ENCODE data around the gene RNF222. TPM values are rescaled to one million over a fixed set of nuclear protein-coding genes. Genes with fewer than 3 reads are reported as not detected.
A peak's percentile ranks its signal among the peaks of the same experiment; 100 is the strongest.

RNF222 gene
- total RNA-seq, 1 donor from 2014 or later, result 0.12 TPM

DNA sequence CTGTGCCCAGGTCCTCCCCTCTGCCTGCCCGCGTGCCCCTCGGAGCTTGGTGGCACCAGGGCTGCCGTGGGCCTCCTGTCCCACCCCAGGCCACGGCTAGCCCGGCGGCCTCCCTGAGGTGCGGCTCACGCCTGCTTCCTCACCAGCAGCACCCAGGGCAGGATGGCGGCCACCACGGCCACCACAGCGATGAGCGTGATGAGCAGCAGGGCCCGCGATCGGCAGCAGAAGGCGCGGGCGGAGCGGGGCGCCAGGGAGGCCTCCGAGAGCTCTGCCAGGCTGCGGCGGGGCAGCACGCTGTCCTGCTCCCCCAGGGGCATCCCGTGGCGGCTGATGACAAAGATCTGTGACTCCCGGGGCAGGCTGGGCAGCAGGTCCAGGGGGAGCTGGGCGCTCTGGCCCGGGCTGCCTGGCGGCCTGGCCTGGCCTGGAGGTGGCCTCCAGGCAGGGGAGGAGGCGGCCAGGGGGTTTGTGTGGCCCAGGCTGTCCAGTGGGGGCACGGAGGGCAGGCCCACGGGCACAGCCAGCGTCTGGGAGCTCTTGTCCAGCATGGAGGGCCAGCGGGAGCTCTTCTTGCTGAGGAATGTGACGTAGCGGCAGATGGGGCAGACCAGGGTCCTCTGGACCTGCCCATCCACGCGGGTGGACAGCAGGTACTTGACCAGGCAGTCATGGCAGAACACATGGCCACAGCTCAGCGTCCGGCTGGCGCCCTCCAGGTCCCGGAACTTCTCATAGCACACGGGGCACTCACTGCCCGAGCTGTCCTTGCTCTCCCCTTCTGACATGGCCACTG is 4.8 kb downstream of the RNF222 start:
- H3K4me3 ChIP-seq (ENCODE audit: low read depth, low read length), result no peak overlapping the region
- no peak for DNase-seq (ENCODE audit: low read depth)
- TF ChIP-seq, protein P1, sequence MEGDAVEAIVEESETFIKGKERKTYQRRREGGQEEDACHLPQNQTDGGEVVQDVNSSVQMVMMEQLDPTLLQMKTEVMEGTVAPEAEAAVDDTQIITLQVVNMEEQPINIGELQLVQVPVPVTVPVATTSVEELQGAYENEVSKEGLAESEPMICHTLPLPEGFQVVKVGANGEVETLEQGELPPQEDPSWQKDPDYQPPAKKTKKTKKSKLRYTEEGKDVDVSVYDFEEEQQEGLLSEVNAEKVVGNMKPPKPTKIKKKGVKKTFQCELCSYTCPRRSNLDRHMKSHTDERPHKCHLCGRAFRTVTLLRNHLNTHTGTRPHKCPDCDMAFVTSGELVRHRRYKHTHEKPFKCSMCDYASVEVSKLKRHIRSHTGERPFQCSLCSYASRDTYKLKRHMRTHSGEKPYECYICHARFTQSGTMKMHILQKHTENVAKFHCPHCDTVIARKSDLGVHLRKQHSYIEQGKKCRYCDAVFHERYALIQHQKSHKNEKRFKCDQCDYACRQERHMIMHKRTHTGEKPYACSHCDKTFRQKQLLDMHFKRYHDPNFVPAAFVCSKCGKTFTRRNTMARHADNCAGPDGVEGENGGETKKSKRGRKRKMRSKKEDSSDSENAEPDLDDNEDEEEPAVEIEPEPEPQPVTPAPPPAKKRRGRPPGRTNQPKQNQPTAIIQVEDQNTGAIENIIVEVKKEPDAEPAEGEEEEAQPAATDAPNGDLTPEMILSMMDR (conservative IDR thresholded peaks at IDR 0.05; ENCODE audit: low read depth, low read length), result no peak

DNA sequence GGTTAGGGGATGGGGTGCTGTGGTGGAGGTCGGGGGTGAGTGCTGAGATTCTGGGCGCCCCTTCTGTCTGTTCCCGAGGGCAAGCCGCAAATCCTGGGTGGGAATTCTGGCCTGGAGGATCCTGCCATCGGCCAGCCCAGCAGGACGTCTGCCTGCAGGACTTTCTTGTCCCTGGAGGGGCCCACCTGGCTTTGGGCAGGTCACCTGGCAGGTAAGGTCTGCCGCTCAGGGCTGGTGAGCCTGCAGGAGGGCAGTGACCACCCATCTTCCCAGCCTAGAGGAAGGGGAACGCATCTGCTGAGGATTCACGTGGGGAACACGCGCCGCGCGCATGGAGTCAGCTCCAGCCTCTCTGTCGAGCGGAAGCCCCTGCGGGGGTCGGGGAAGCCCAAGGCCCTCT is 5.4 kb downstream of the RNF222 start:
- DNase-seq (ENCODE audit: low read depth), result no peak
- H3K4me3 ChIP-seq (ENCODE audit: low read depth, low read length), result no peak overlapping the region
- TF ChIP-seq, protein P1 (conservative IDR thresholded peaks at IDR 0.05; ENCODE audit: low read depth, low read length), result no peak

DNA sequence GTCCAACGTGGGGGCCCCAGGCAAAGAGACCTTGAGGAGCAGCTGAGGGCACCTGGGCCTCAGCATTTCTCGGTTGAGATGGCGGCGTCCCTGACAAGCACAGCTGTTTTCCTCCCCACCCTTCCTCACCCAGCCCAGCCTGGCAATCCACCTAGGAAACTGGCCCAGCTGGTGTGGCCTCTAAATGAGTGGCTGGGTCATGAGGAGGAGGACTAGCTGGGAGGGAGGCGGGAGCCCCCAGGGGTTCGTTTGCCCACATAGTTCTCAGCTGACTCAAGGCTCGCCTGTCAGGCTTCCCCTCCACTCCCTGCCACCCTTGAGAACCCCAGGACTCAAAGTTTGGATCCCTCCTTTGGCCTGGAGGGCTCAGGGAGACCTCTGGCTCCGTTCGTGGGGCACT is 5.9 kb downstream of the RNF222 start:
- TF ChIP-seq, protein P1 (conservative IDR thresholded peaks at IDR 0.05; ENCODE audit: low read depth, low read length), result no peak
- no peak for DNase-seq (ENCODE audit: low read depth)
- H3K4me3 ChIP-seq (ENCODE audit: low read depth, low read length), result no peak overlapping the region

- DNase-seq (ENCODE audit: low read depth), result no peak
- TF ChIP-seq, protein P1 (conservative IDR thresholded peaks at IDR 0.05; ENCODE audit: low read depth, low read length), result no peak
- H3K4me3 ChIP-seq (ENCODE audit: low read depth, low read length), result no peak overlapping the region
These were observed 9.5 kb downstream of the RNF222 start for GRCh38 chr17:8387914-8388651.

GRCh38 chr17:8386841-8387240 is 10.8 kb downstream of the RNF222 start:
- TF ChIP-seq, protein P1 (conservative IDR thresholded peaks at IDR 0.05; ENCODE audit: low read depth, low read length), result no peak
- DNase-seq (ENCODE audit: low read depth), result no peak
- H3K4me3 ChIP-seq (ENCODE audit: low read depth, low read length), result no peak overlapping the region

DNA sequence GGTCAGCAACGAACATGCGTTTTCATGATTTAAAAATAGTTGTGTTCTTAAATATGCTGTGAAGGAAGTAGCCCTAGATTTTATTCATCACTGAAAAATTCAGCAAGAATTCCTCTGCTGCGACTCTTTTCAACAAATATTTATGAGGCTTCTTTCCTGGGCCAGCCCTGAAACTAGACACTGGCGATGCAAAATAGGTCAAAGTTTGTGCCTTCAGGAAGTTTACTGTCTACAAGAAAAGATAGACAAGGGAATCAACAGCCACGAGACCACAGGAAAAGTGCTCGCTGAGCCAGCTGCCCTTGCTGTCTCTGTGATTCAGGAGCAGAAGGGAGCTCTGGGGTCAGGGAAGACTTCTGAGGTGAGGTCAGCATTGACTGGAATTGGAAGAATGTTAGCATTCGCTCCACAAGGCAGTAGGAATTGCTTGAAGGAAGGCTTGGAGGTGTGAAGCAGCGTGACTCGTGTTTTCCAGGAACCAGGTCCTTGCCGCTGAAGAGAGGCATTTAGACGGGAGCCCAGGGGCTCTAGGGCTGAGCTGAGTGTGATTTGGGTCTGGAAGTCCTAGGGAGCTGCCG is 12.7 kb downstream of the RNF222 start:
- H3K4me3 ChIP-seq (ENCODE audit: low read depth, low read length), result peak overlapping the region; percentile 72
- DNase-seq (ENCODE audit: low read depth), result peak; percentile 94
- TF ChIP-seq, protein P1 (conservative IDR thresholded peaks at IDR 0.05; ENCODE audit: low read depth, low read length), result no peak
